GM19395 (cell line): Measurements from ENCODE around the gene LRRC72.

Experiments used
- ATAC-seq: cut with Tn5 transposase; IDR thresholded peaks from one replicate; pipeline ENCODE4 v1.9.1; 2021; ENCODE audit warnings: mild to moderate bottlenecking, moderate library complexity; ENCODE audit not compliant: unreplicated experiment

LRRC72 gene

DNA sequence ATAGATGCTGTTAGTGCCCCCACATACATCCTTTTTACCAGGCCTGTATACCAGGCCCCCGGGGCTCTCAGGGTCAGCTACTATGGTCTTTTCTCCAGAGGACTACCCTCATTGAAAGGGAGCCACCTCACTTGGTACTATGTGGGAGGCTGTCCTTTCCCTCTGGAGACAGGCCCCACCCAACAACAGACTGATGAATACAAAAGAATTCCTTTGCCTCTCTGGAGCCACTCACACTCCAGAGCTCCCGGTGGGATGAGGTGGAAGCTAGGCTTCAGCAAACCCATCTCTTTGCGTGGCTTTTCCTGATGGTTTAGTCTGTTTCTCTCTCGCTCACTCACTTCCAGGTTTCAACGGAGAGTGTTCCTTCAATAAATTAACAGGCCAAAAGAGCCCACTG lies 88.6 kb downstream of the LRRC72 start:
- no peak for ATAC-seq

DNA sequence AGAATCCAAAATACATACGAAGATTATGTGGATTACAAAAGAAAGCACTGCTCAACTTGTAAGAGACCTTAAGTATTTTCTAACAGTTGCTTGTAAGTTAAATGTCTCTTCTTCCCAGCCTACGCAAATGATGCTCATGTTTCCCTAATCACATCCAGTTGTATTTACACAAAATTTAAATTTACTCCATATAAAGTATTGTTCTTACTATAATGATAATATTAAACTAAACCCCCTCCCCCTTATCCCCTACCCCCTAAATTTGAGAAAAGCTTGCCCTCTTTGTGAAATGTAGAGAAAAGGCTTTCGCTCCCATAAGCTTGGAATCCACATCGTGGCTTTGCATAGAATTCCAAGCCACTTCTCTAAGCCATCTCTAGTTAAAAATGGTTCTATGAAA lies 89.5 kb downstream of the LRRC72 start:
- no peak for ATAC-seq

DNA sequence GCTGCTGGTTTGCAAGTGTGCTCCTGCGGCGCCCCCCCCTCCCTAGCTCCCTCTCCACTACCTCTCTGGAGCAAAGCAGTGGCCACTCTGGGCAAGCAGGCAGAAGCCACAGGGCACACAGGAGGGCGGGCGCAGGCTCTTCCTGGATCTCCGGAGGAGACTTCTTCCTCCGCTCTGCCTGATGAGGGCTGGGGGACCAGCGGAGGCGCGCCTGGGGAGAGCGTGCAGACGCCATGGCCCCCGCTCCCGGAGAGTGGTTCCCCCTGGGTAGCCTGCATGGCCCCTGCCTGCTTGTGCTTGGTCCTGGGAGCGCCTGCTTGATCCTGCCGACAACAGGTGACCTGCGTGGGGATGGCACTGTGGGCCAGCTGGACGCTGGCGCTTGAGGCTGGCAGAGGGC lies 89.9 kb downstream of the LRRC72 start:
- no peak for ATAC-seq

DNA sequence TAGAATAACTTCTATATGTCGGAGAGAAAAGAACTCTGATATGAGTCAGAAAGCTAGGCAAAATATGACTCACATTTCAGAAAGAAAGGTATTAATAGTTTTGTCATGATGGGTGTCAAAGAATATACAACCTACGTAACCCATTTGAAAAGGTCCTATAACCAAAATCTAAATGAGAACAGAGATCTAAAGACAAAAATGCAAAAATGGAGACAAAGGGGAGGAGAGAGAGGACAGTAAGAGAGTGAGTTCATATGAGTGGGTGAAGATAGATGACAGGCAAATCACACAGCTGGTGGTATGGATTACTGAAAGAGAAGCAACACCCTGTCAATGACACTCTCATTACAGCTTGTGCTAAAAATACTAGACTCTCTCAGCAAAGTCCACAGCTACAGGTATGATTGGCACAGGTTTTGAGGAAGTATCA lies 93.4 kb downstream of the LRRC72 start:
- peak; percentile 90 for ATAC-seq

DNA sequence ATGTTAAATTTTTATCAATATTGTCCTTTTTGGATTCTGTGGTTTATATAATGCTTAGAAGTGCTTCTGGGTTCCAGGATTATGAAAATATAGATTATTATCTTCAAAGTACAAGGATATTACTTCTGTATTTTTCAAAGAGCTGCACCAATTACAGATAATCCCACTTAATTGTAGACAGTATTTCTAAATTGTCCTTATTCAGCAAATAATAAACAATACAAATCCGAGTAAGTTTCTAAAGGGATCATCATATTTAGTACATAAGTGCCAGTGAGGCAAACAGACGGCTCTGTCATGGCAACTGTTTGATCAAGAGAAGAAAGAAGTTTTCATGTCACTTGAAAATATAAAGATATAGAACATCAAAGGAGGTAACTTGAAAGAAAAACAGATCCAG lies 99.8 kb downstream of the LRRC72 start:
- no peak for ATAC-seq

DNA sequence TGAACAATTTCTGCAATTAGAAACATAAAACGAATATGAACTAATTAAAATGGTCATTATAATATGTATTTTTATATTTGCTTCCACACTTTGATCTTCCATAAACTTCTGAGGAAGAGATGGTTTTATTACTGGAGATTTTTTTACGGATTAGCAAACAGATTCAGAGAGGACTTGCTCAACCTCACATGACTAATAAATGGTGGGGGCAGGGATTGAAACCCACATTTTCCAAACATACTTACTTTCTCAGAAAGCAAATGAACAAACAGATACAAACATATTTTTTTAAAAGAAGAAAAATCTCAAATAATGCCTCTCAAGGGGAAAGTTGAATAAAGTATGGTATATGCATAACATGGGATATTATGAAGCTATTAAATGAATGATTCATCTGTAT lies 100.6 kb downstream of the LRRC72 start:
- no peak for ATAC-seq

DNA sequence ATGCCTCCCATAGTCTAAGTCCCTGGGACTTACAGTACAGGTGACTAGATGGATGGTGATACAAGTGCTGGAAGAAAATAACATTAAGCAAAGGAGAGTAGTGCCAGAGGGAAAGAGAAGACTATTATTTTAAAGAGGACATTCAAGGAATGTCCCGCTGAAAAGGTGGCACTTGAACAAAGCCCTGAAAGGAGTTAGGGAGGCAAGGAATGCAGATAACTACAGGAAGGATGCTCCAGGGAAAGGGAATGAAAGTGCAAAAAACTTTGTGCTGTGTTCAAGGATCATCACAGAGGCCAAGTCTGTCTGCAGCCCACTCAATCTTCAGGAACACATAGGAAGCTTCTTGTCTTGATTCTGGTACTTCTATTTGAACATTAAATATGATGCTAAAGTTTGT lies 104.0 kb downstream of the LRRC72 start:
- no peak for ATAC-seq
